GM19395 (cell line): ENCODE data around the gene LUC7L3.

Source experiments
- ATAC-seq: cut with Tn5 transposase; IDR thresholded peaks from one replicate; pipeline ENCODE4 v1.9.1; 2021; ENCODE audit warnings: mild to moderate bottlenecking, moderate library complexity; ENCODE audit not compliant: unreplicated experiment

LUC7L3 gene

DNA sequence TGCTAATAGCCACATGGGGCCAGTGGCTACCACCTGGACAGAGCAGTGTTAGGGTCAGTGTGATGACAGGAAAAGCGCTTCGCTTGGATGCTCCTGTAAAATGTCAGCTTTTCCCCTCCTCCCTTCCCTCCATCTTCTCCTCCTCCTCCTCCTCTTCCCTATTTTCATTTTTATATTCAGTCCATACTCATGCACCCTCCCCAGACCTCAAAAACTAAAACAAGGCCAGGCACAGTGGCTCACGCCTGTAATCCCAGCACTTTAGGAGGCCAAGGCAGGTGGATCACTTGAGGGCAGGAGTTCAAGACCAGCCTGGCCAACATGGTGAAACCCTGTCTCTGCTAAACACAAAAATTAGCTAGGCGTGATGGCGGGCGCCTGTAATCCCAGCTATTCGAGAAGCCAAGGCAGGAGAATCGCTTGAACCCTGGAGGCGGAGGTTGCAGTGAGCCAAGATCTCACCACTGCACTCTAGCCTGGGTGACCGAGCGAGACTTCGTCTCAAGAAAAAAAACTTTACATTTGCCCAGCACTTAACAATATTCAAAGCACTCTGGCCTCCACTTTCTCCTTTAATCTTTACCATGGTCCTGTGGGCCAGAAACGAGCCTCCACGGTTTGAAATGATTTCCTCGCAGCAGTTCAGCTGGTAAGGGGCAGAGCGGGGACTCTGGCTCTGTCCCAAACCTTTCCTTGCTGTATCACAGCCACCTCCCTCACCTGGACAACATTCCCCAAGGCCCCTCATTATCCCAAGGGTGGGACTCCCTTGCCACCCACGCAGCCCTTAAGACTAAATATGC is 33.5 kb upstream of the LUC7L3 start:
- ATAC-seq: no peak

DNA sequence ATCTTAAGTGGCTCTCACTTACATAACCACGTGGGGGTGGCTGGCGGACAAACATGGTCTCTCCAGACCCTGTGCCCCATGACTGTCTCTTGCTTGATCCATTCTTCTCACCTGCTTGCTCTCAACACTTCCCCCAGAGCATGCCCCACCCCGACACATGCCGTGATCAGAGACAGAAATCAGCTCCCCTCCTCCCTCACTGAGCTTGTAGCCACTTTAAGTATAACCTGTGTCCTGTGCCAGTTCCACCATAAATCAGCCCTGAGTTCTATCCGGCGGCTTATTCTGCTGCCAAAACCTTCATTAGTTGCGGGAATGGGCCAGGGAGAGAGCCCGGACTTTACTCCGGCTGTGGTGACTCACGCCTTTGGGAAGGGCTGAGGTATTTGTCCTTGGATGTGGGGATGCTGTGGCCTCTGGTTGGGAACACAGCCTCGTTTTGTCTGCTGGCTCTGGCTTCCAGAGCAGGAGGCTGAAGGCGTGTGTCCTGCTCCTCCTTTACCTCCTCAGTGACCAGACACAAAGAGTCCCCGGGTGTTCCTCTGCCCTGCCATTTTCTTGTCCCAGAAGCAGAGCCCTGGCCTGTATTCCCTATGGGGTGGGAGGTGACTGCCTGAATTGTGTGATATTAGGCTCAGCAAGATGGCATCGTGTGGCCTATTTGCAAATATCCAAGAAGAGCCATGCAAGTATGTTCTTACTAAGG is 32.8 kb upstream of the LUC7L3 start:
- ATAC-seq: no peak

DNA sequence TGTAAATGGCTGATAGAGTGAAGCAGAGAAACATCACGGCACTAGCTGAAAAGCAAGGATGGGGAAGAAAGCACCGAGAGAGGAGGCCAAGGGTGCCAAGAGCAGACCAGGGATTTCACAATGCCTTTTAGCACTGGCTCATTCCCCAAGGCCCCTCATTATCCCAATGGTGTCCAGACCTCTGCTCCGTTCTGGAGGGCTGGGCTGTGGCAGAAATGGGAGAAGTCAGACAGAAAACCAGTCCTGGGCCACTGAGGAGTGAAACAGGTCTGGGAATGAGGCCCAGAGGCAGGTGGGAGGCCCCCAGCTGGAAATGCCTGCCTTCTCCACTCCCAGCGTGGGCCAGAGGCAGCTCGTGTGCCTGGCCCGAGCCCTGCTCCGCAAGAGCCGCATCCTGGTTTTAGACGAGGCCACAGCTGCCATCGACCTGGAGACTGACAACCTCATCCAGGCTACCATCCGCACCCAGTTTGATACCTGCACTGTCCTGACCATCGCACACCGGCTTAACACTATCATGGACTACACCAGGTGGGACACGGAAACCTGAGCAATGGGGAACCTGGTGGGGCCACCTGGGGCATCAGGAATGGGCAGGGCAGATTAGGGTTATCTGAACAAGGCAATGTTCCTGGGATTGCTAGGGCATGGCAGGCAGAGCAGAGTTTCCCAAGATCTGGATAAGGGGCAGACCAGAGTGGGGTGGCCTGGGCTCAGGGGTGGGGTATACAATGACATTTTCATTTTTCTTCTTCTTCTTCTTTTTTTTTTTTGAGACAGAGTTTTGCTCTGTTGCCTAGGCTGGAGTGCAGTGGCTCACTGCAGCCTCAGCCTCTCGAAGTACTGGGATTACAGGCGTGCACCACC is 32.0 kb upstream of the LUC7L3 start:
- ATAC-seq: no peak

DNA sequence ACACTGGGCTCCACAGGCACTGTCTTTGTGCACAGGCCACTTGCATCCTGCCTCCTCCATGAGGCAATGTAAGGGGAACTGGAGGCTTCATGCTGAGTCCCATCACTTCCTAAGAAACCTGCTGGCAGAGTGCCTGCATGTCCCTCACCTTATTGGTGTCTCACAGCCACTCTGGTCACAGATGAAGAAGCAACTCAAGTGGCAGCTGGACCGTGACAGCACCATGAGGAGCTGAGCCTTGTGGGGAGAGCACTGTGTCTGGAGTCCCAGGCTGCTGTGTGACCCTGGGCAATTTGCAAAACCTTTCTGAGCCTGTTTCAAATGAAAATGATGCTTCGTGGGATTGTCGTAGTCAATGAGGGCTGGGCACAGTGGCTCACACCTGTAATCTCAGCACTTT is 31.2 kb upstream of the LUC7L3 start:
- no peak for ATAC-seq

DNA sequence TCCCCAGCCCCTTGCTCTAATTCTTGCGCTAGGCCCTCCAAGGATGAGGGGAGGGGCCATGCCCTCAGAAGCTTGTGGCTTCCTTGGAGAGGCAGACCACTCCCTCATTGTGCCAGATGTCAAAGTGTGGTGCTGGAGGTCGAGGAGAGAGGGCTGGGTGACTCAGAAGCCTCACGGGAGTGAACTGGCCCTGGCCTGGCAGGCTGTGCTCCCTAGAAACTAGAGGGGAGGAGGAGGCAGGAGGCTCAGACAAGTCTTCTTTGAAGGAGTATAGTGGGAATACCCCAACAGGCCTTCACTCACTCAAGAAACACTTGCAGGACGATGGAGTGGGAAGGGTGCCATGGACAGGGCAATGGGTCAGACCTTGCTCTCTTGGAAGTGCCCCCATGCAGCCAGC is 30.2 kb upstream of the LUC7L3 start:
- no peak for ATAC-seq

DNA sequence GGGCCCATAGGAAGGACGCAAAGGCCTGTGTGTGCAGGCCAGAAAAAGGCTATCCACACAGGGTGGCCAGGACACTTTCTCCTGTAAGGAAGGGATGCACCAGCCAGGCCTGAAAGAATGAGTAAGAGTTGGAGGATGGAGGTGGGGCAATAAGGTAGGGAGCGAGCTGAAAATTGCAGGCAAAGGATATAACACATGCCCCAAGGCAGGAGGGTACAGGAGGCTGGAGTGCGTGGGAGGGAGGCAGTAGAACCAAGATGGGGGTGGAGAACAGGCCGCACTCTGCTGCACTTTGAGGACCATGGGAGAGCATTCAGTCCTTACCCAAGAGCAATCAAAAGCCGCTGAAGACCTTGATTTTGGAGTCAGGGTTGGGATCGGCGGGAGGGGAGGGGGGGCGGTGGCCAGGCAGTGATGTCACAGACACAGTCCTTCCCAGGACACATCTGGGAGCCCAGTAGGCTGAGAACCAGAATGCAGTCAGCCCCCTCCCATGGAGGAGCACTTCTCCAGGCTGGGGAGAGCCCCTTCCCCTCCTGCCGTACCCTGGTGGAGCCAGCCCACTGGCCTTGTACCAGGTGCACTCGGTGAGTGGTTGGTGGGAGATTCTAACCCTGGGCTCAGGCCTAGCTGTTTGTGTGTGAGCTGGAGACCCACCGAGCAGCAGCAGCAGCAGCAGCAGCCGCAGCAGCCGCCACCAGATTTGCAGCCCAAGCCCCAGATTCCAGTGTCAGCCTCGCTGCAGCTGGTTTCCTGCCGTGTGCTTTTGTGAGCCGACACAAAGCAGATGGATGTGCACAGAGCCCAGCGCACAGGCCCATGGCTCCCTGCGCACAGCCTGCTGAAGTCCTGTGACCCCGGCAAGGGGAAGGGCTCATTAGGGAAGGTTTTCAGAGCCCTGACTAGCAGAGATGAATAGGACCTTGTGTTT is 29.2 kb upstream of the LUC7L3 start:
- no peak for ATAC-seq

DNA sequence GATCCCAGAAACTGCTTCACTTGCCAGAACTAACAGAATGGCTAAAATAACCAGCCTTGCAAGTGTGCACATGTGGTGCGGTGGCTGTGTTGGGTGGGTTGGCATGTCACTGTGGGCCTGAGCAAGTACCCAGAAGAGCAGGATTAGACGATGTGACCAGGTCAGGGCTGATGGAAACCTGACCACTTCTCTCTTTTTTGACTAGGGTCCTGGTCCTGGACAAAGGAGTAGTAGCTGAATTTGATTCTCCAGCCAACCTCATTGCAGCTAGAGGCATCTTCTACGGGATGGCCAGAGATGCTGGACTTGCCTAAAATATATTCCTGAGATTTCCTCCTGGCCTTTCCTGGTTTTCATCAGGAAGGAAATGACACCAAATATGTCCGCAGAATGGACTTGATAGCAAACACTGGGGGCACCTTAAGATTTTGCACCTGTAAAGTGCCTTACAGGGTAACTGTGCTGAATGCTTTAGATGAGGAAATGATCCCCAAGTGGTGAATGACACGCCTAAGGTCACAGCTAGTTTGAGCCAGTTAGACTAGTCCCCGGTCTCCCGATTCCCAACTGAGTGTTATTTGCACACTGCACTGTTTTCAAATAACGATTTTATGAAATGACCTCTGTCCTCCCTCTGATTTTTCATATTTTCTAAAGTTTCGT is 28.4 kb upstream of the LUC7L3 start:
- no peak for ATAC-seq

DNA sequence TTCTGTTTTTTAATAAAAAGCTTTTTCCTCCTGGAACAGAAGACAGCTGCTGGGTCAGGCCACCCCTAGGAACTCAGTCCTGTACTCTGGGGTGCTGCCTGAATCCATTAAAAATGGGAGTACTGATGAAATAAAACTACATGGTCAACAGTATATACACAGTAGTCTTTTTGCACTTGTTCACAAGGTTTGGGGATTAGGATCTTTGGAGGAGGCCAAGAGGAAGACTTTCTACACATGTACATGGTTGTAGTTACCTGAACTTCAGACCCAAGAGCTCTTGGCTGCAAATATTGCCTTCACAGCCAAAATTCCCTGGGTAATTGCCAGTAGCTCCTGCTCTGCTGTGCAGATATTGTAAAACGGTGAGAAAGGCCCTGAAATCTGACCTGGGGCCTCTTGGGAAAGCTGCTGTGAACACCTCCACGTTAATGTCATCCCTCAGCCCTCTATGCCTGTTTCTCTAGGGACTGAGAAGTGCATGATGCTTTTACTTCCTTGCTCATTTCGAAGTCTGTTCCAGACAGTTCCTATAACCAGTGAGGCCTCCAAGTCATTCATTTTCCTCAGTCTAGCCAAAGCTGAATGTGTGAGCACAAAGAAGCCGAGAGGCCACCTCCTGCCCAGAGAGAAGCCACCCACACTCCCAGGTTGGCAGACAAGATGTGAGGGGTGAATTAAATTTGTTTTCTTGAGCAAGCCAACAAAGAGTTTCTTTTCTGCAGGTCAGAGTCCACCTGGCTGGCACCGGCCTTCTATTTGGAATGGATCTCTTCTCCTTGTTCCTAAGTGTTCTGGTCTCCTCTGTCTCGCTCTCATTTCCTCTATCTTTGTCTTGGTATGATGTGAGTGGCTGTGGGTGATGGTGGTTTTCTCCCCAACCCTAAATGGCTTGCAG is 27.6 kb upstream of the LUC7L3 start:
- ATAC-seq: no peak

DNA sequence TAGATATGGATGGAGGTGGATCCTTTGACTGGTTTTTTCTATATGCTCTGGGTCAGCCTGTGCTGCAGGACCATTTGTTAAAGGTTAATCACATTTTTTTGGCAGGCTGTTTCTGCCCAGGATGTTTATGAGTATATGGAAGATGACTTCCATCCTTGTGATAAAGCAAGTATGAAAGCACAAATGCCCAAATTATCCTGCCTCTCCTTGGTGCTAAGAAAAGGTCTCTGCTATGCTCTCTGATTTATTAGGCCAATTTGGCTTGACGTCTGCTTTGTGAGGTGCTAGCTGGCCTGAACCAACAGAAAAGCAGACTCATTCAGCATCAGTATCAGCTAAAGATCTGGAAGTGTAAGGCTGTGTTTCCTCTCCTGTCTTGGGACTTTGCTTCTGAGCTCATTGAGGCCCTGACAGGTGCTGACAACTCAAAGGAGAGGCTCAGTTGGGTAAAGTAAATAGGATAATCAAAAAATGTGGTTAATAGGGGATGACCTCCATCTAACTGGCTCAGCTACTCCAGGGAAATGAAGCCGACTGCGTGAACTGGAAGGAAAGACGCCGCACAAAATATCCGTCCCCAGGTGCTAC is 26.9 kb upstream of the LUC7L3 start:
- no peak for ATAC-seq

DNA sequence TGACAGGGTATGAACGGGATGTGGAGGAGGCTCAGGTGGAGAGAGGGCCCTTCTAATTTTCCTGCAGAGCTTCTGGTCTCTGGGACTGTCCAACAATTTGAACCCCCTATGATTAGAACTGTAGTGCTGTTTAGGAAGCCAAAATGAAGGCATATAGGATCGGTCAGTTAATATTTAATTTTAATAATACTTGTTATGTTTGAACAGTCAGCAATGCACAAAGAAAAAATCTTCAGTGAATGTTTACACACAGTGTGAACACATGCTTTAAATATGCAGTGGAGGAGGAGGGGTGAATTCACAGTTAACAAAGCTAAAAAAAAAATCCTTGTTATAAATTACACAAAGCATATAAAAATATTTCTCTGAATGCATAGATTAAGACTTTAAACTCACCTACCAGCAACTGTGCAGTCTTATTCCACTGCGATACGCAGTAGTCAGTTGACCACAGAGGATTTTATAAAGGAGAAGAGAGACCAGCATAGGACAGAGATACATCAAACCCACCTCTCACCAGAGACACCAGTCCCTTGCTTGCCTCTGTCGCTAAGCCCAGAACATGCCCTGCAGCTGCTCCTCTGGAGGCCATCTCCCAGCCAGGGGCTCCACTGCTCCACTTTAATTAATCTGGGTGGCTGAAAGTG is 26.2 kb upstream of the LUC7L3 start:
- ATAC-seq: no peak

DNA sequence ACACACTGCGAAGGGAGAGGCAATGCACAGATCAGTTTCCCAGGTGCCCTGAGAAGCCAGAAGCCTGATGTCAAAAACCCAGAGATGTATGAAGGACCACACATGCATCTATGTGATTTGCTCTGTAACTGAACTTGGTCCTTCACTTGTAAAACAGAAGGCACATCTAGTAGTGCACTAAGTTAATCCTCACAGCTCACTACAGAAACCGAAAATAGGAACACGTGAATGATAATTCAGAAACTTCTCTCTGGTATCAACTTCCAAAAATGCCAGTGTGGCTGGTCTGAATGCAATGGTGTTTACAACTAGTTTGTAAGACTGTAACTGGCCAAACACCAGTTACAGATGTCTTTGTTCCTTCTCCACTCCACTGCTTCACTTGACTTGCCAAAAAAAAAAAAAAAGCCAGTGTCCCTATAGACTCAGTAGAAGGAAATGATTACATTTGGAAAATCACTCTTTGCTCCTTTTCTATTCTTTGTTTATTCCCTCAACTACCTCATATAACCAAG is 23.0 kb upstream of the LUC7L3 start:
- ATAC-seq: no peak

DNA sequence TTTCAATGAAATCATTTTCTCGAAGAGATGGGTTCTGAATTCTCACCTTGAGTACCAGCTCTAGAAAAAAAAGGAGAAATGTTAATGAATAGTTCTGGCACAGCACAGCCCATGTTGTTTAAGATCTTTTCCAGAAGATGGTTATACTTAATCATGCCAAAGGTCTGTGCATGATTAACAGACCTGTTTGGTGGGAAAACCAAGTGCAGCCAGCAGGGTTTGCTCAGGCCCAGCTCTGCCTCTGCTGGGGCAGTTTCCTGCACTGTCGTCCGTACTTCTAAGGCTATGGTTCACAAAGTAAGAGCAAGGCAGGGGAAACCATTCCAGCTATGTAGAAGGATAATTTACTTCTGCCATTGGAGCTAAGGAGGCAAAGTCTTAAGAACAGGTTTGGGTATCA is 22.3 kb upstream of the LUC7L3 start:
- no peak for ATAC-seq

DNA sequence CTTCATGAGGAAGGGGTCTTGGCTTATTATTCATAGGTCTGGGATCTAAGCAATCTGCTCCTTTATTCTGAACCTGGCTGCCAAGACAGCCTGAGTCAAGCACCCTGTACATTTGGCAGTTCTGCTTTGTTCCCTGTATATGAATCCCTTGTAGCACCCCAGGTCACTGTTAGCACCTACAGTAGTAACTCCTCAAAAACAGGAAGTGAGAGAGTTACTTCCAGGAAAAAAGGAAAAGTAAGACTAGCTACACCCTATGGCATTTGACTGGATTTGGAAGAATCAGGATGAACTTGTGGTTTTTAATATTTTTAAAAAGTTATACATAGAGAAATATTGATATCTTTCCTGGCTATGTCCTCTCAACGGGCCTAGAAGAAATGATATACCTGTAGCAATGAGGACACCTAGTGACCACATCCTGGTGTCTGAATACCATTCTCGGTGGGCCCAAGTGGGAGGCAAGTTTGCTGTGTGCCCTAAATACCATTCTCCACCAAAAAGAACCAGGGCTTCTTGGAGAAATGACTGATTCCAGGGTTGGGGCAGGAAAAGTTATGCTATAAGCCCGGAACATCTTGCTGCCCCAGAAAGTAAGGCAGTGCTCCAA is 21.6 kb upstream of the LUC7L3 start:
- ATAC-seq: no peak

DNA sequence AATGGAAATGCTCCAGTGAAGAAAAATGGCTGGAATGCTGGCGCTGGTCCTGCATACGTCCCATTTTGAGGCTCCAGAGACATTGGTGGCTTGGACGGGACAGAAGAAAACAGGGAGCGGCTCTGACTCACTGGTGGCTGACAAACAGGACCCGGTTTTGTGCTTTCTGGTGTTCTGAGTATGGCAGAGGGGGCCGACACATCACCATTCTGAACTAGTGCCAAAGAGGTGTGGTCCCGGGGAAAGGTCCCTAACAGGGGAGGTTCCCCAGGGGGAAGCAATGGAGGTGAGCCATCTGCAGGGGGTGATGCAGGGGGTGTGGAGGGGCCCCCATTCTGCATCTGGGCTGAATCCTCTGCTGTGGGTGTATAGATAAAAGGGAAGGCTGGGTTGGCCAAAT is 20.0 kb upstream of the LUC7L3 start:
- no peak for ATAC-seq

DNA sequence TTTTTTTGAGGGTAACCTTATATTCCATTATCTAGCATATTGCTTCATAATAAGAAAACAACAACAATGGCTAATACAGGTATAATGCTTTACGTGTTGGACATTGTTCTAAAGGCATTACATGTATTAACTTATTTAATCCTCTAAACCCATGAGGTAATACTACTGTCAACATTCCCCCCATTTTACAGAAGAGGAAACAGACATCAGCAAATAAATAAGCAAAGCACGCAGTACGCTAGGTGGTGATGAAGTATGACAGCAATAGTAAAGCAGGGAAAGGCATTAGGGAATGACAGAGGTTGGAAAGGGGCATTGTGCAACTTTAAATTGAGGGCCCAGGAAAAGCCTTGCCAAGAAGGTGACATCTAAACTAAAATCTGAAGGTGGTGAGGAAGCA is 16.2 kb upstream of the LUC7L3 start:
- ATAC-seq: no peak

DNA sequence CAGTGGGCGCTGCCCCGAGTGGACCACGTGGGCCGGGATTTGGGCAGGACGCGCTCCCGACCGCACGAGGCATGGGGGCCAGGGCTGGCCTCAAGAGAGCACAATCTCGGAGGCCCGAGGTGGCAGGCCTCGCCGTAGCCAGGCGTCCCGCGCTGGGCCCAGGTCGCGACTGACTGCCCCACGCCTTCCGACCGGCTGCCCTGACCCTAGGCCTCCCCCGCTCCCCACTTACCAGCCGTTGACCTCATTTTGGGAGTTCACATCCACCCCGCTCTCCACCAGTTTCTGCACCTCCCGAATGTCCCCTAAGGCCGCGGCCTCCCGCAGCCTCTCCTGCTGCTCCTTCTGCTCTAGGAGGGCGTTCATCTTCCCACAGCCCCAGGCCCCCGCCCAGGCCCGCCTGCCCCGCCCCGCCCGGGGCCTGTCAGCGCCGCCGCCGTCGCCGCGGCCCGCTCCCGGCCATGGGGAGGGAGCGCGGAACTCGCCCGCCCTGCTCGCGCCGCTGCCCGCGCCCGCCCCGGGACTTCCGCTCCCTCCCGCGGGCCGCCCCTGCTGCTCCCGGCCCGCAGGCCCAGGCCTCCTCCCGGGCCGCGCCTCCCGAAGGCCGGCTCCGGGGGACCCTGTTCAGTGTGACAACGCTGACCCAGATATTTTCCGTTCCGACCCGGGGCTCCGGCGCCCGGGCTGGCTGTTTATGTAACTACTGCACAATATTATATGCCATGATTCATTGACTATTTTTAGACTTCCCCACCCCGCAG is 11.9 kb upstream of the LUC7L3 start, which contains the start of gene ANKRD40:
Gene ANKRD40 (minus strand): TSS at position 626 of the 761 bp plus-strand sequence. CDS start 260 bp downstream, at position 366.
- peak; percentile 80 for ATAC-seq
